HEK293T (cell line): ENCODE results near the gene ACLY.

ENCODE experiments used
- CTCF ChIA-PET: fragments of 350-600 bp; formaldehyde crosslinking; extraction: SDS; loops from one replicate; lab custom pipeline; 2021; ENCODE audit warnings: antibody characterized with exemption, inconsistent platforms; lab: Yijun Ruan, JAX
- POLR2A ChIA-PET: fragments of 350-600 bp; formaldehyde crosslinking; extraction: SDS; loops from one replicate; lab custom pipeline; 2020; ENCODE audit warnings: antibody characterized with exemption, inconsistent platforms; lab: Yijun Ruan, JAX
- DNase-seq: peaks from one replicate; pipeline ENCODE4 v3.0.0; 2012; ENCODE audit warnings: mixed read lengths; ENCODE audit errors: extremely low spot score
- ARNT ChIP-seq: fragments of 450-650 bp; IDR thresholded peaks from 2 replicates; pipeline ENCODE4 v1.6.1; 2017; ENCODE audit warnings: mild to moderate bottlenecking
- BHLHE40 ChIP-seq: fragments of 450-650 bp; IDR thresholded peaks from 2 replicates; pipeline ENCODE4 v1.6.1; 2016; ENCODE audit warnings: mild to moderate bottlenecking, moderate library complexity, borderline replicate concordance
- CTBP1 ChIP-seq: fragments of 450-650 bp; IDR thresholded peaks from 2 replicates; pipeline ENCODE4 v1.6.1; 2016; ENCODE audit warnings: borderline replicate concordance
- ELF4 ChIP-seq: fragments of 450-650 bp; IDR thresholded peaks from 2 replicates; pipeline ENCODE4 v1.6.1; 2017; ENCODE audit warnings: antibody characterized with exemption
- FOXA1 ChIP-seq: fragments of 450-650 bp; IDR thresholded peaks from 2 replicates; pipeline ENCODE4 v1.6.1; 2016; ENCODE audit warnings: mild to moderate bottlenecking
- FOXK2 ChIP-seq: fragments of 450-650 bp; IDR thresholded peaks from 2 replicates; pipeline ENCODE4 v1.6.1; 2016; ENCODE audit warnings: mild to moderate bottlenecking
- FOXM1 ChIP-seq: fragments of 450-650 bp; IDR thresholded peaks from 2 replicates; pipeline ENCODE4 v1.6.1; 2017; ENCODE audit warnings: mild to moderate bottlenecking, borderline replicate concordance
- HDGF ChIP-seq: fragments of 450-650 bp; IDR thresholded peaks from 2 replicates; pipeline ENCODE4 v1.6.1; 2017; ENCODE audit warnings: antibody characterized with exemption, borderline replicate concordance
- L3MBTL2 ChIP-seq: fragments of 450-650 bp; conservative IDR thresholded peaks from 2 replicates; pipeline ENCODE4 v1.6.1; 2016; ENCODE audit warnings: mild to moderate bottlenecking
- LEF1 ChIP-seq: fragments of 450-650 bp; IDR thresholded peaks from 2 replicates; pipeline ENCODE4 v1.6.1; 2017; ENCODE audit warnings: mild to moderate bottlenecking, borderline replicate concordance
- NFRKB ChIP-seq: fragments of 450-650 bp; IDR thresholded peaks from 2 replicates; pipeline ENCODE4 v1.6.1; 2016; ENCODE audit warnings: mild to moderate bottlenecking, moderate library complexity
- PKNOX1 ChIP-seq: fragments of 450-650 bp; IDR thresholded peaks from 2 replicates; pipeline ENCODE4 v1.6.1; 2016
- SP1 ChIP-seq: fragments of 450-650 bp; IDR thresholded peaks from 2 replicates; pipeline ENCODE4 v1.6.1; 2017
- SUZ12 ChIP-seq: fragments of 450-650 bp; IDR thresholded peaks from 2 replicates; pipeline ENCODE4 v1.6.1; 2016; ENCODE audit warnings: mild to moderate bottlenecking
- TARDBP ChIP-seq: fragments of 450-650 bp; IDR thresholded peaks from 2 replicates; pipeline ENCODE4 v1.6.1; 2016
- ZNF384 ChIP-seq: fragments of 450-650 bp; IDR thresholded peaks from 2 replicates; pipeline ENCODE4 v1.6.1; 2016

The ACLY gene

GRCh38 chr17:41959030-41959335, 40.2 kb upstream of the ACLY start:
- no peak for TF ChIP-seq PKNOX1
- no peak for TF ChIP-seq FOXK2
- TF ChIP-seq ELF4 = no peak
- no peak for TF ChIP-seq L3MBTL2
- ChIA-PET POLR2A (interaction anchor here (0.6 to 6.5 kb wide), 9 partner anchors 29 to 270 kb away, joined by 3 to 38 read pairs (median 6); partner anchors contain the start of genes ACLY, DNAJC7, KLHL11 and NKIRAS2), CTCF (interaction anchor here (0.7 to 2.2 kb wide), 9 partner anchors 9 to 147 kb away, joined by 3 to 10 read pairs (median 4); partner anchors contain the start of genes ACLY, NKIRAS2 and ODAD4)
- DNase-seq = no peak

- POLR2A ChIA-PET = interaction anchor here (0.6 to 6.5 kb wide), 7 partner anchors 8 to 269 kb away, joined by 3 to 38 read pairs (median 9); partner anchors contain the start of genes ACLY, CNP, DNAJC7 and EIF1
- no peak for DNase-seq
- no peak for TF ChIP-seq NFRKB
- TF ChIP-seq TARDBP = no peak
- no peak for TF ChIP-seq ELF4
- no peak for TF ChIP-seq HDGF
- TF ChIP-seq CTBP1 = no peak
- CTCF ChIA-PET = interaction anchor here (0.6 to 1.6 kb wide), 2 partner anchors 16 to 132 kb away, joined by 4 read pairs; no protein-coding TSS in a partner anchor
Measured at GRCh38 chr17:41957869-41958439, 39.2 kb upstream of the ACLY start.

- ChIA-PET POLR2A (interaction anchor here (0.6 to 6.5 kb wide), 7 partner anchors 9 to 268 kb away, joined by 3 to 38 read pairs (median 9); partner anchors contain the start of genes ACLY, CNP, DNAJC7 and EIF1), CTCF (interaction anchor here (0.6 to 1.0 kb wide), 4 partner anchors 113 to 231 kb away, joined by 3 to 4 read pairs (median 3); partner anchors contain the start of gene P3H4)
- TF ChIP-seq HDGF (no peak), TARDBP (no peak), SUZ12 (no peak), NFRKB (no peak), BHLHE40 (no peak), FOXK2 (no peak), CTBP1 (no peak), ZNF384 (no peak), LEF1 (no peak)
- DNase-seq = no peak
Measured at GRCh38 chr17:41957031-41957868, 38.5 kb upstream of the ACLY start.

GRCh38 chr17:41956522-41956921, 37.8 kb upstream of the ACLY start:
- TF ChIP-seq FOXA1 = no peak
- TF ChIP-seq ZNF384 = peak; percentile 58; the same call in 1 of the 2 replicates
- DNase-seq = no peak
- POLR2A ChIA-PET = interaction anchor here (1.8 to 6.5 kb wide), 4 partner anchors 11 to 61 kb away, joined by 9 to 38 read pairs (median 26); partner anchors contain the start of genes ACLY, CNP, DNAJC7 and ODAD4
- CTCF ChIA-PET = interaction anchor here (0.6 to 1.0 kb wide), 3 partner anchors 113 to 232 kb away, joined by 3 read pairs; partner anchors contain the start of gene P3H4

- DNase-seq = no peak
- ChIA-PET POLR2A (interaction anchor here (1.1 to 1.7 kb wide), 3 partner anchors 18 to 30 kb away, joined by 3 to 6 read pairs (median 3); partner anchors contain the start of genes ACLY, CNP and ODAD4), CTCF (interaction anchor here (1.1 to 1.7 kb wide), 2 partner anchors 11 to 213 kb away, joined by 3 to 4 read pairs; no protein-coding TSS in a partner anchor)
- no peak for TF ChIP-seq HDGF
- no peak for TF ChIP-seq NFRKB
- TF ChIP-seq L3MBTL2 = no peak
Measured at GRCh38 chr17:41948762-41949460, 30.2 kb upstream of the ACLY start.

GRCh38 chr17:41944943-41945342, 26.2 kb upstream of the ACLY start:
- no peak for DNase-seq
- TF ChIP-seq CTBP1 (no peak), TARDBP (no peak), LEF1 (no peak), ELF4 (no peak), BHLHE40 (no peak), FOXA1 (no peak), ARNT (no peak), HDGF (no peak), NFRKB (no peak), FOXM1 (no peak), PKNOX1 (no peak), ZNF384 (no peak), L3MBTL2 (no peak), FOXK2 (no peak), SUZ12 (no peak), SP1 (no peak)
- ChIA-PET POLR2A (interaction anchor here (1.2 kb wide), 1 partner anchor 16 kb away, joined by 3 read pairs; no protein-coding TSS in a partner anchor), CTCF (no interaction called here)
